ENCODE measurements around the gene HERPUD2. TPM values are rescaled to one million over a fixed set of nuclear protein-coding genes. Genes with fewer than 3 reads are reported as not detected.
A peak's percentile ranks its signal among the peaks of the same experiment; 100 is the strongest.

HERPUD2 gene
- total RNA-seq, 1 donor from 2014 or later, result 43.7 TPM

DNA sequence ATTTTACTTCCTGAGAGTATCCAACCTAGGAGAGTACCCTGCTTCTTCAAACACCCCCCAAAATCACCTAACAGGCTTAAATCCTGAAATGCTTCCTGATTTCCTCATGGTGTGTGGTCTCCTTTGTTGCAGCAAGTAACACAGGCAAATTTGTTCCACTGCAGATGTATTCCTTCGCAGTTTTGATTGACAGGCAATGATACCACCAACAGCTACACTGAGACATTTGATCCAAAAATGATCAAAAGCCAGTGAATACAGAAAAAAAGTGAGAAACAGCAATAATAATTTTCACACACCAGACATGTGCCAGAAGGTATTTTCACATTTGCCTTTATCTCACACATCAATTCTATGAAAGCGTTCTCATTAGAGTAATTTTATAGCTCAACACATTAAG lies 95.9 kb downstream of the HERPUD2 start:
- H3K27ac ChIP-seq, result no peak overlapping the region
- no peak overlapping the region for H3K4me2 ChIP-seq
- H3K36me3 Mint-ChIP-seq, result no peaks in the 10 kb centered on the region
- no peak overlapping the region for H2AFZ ChIP-seq (replicated peaks)
- no peaks in the 10 kb centered on the region for H4K20me1 ChIP-seq (ENCODE audit: low read depth)
- no peaks in the 10 kb centered on the region for H3K36me3 ChIP-seq
- no peaks in the 10 kb centered on the region for H3K4me1 ChIP-seq
- H3F3A ChIP-seq (ENCODE audit: low read depth), result no peaks in the 10 kb centered on the region
- H3K9me3 ChIP-seq (ENCODE audit: low read depth), result no peaks in the 10 kb centered on the region
- H3K4me3 ChIP-seq, result no peak overlapping the region
- H3K27me3 Mint-ChIP-seq (ENCODE audit: insufficient read depth, low read depth), result no peaks in the 10 kb centered on the region
- H3K79me2 ChIP-seq (ENCODE audit: low read depth), result no peaks in the 10 kb centered on the region
- H3K4me3 Mint-ChIP-seq, result no peak overlapping the region
- H3K4me1 Mint-ChIP-seq, result peaks cover 3% of the 10 kb centered on the region
- TF ChIP-seq CTCF (IDR thresholded peaks at IDR 0.05) (no peak), EZH2phosphoT487 (IDR thresholded peaks at IDR 0.05) (no peak), EZH2 (IDR thresholded peaks at IDR 0.05) (no peak)
- no peaks in the 10 kb centered on the region for H3K9me3 Mint-ChIP-seq
- no peak overlapping the region for H3K27ac Mint-ChIP-seq
- no peak for DNase-seq (ENCODE audit: low spot score)
- no peak overlapping the region for H3K9ac ChIP-seq
- H3K27me3 ChIP-seq, result no peaks in the 10 kb centered on the region

DNA sequence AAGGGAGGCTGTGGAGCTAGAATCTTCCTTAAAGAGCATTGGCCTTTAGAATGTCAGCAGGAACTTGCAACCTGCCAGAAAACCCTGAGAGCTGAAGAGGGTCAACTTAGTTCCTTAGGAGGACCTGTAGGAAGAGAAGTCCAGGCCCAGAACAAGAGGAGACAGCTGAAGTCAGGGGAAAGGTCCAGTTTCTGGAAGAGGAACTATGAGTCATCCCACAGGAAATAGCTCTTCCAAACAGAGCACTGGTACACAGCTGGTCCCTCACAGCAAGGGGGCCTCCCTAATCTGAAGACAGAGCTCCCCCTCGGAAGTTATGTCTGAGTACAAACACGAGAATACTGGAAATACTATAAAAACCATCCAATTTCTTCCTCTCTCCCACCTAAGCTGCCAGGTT lies 98.9 kb downstream of the HERPUD2 start:
- H3K9ac ChIP-seq, result no peak overlapping the region
- H3K27ac ChIP-seq, result no peak overlapping the region
- H4K20me1 ChIP-seq (ENCODE audit: low read depth), result no peaks in the 10 kb centered on the region
- no peaks in the 10 kb centered on the region for H3K36me3 ChIP-seq
- H2AFZ ChIP-seq (replicated peaks), result peak overlapping the region; percentile 57
- H3F3A ChIP-seq (ENCODE audit: low read depth), result no peaks in the 10 kb centered on the region
- no peak for DNase-seq (ENCODE audit: low spot score)
- no peaks in the 10 kb centered on the region for H3K4me1 ChIP-seq
- H3K27me3 Mint-ChIP-seq (ENCODE audit: insufficient read depth, low read depth), result no peaks in the 10 kb centered on the region
- peaks cover 3% of the 10 kb centered on the region for H3K4me1 Mint-ChIP-seq
- no peak overlapping the region for H3K4me3 ChIP-seq
- no peaks in the 10 kb centered on the region for H3K9me3 Mint-ChIP-seq
- H3K4me2 ChIP-seq, result no peak overlapping the region
- no peaks in the 10 kb centered on the region for H3K9me3 ChIP-seq (ENCODE audit: low read depth)
- no peaks in the 10 kb centered on the region for H3K79me2 ChIP-seq (ENCODE audit: low read depth)
- no peaks in the 10 kb centered on the region for H3K36me3 Mint-ChIP-seq
- no peak for TF ChIP-seq EZH2phosphoT487 (IDR thresholded peaks at IDR 0.05)
- H3K27me3 ChIP-seq, result no peaks in the 10 kb centered on the region
- H3K4me3 Mint-ChIP-seq, result no peak overlapping the region
- H3K27ac Mint-ChIP-seq, result no peak overlapping the region

DNA sequence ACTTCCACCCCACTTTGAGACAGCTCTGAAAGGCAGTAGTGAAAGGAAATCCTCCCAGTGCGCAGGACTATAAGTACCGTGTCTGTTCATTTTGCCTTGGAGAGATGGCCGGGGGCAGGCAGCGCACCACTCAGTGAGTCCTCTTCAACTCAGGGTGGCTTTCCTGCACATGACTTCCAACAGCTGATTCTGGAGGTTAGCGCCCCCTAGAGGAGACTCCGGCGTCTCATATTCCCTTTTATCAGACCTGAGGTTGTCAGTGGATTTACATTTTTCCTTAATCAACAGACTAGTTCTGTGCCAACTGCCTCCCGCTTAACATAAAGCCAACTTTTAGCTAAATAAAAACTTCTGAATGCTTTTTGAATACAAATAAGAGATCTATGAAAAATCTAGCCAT lies 101.0 kb downstream of the HERPUD2 start:
- Mint-ChIP-seq H3K9me3 (no peaks in the 10 kb centered on the region), H3K27me3 (ENCODE audit: insufficient read depth, low read depth) (no peaks in the 10 kb centered on the region), H3K36me3 (no peaks in the 10 kb centered on the region), H3K4me3 (no peak overlapping the region), H3K4me1 (peaks cover 3% of the 10 kb centered on the region), H3K27ac (no peak overlapping the region)
- H3K4me2 ChIP-seq, result no peak overlapping the region
- H4K20me1 ChIP-seq (ENCODE audit: low read depth), result no peaks in the 10 kb centered on the region
- H3F3A ChIP-seq (ENCODE audit: low read depth), result no peaks in the 10 kb centered on the region
- H3K4me1 ChIP-seq, result peaks cover 6% of the 10 kb centered on the region
- H2AFZ ChIP-seq (replicated peaks), result peak overlapping the region; percentile 22
- H3K4me3 ChIP-seq, result no peak overlapping the region
- no peaks in the 10 kb centered on the region for H3K36me3 ChIP-seq
- DNase-seq (ENCODE audit: low spot score), result peak; percentile 51
- H3K9me3 ChIP-seq (ENCODE audit: low read depth), result no peaks in the 10 kb centered on the region
- no peaks in the 10 kb centered on the region for H3K27me3 ChIP-seq
- no peaks in the 10 kb centered on the region for H3K79me2 ChIP-seq (ENCODE audit: low read depth)
- TF ChIP-seq EZH2phosphoT487 (IDR thresholded peaks at IDR 0.05), result no peak
- TF ChIP-seq CTCF (IDR thresholded peaks at IDR 0.05), result peak; percentile 65
- no peak overlapping the region for H3K9ac ChIP-seq
- H3K27ac ChIP-seq, result no peak overlapping the region

DNA sequence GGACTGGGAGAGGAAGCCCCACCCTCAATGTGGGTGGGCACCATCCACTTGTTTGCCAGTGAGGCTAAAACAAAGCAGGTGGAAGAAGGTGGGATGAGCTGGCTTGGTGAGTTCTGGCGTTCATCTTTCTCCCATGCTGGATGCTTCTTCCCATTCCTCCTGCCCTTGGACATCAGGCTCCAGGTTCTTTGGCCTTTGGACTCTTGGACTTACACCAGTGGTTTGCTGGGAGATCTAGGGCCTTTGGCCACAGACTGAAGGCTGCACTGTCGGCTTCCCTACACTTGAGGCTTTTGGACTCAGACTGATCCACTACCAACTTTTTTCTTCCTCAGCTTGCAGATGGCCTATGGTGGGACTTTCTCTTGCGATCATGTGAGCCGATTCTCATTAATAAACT lies 106.3 kb downstream of the HERPUD2 start:
- Histone ChIP-seq H3K9ac (no peak overlapping the region), H3K27ac (no peak overlapping the region), H3K9me3 (ENCODE audit: low read depth) (no peaks in the 10 kb centered on the region), H3K36me3 (no peaks in the 10 kb centered on the region), H3F3A (ENCODE audit: low read depth) (no peaks in the 10 kb centered on the region), H4K20me1 (ENCODE audit: low read depth) (no peaks in the 10 kb centered on the region), H3K4me3 (no peak overlapping the region), H3K4me2 (no peak overlapping the region), H3K79me2 (ENCODE audit: low read depth) (no peaks in the 10 kb centered on the region), H3K27me3 (no peaks in the 10 kb centered on the region), H2AFZ (replicated peaks) (no peak overlapping the region), H3K4me1 (peaks cover 6% of the 10 kb centered on the region)
- no peak overlapping the region for H3K27ac Mint-ChIP-seq
- H3K9me3 Mint-ChIP-seq, result no peaks in the 10 kb centered on the region
- TF ChIP-seq EZH2phosphoT487 (IDR thresholded peaks at IDR 0.05) (no peak), CTCF (IDR thresholded peaks at IDR 0.05) (no peak), EZH2 (IDR thresholded peaks at IDR 0.05) (no peak)
- H3K27me3 Mint-ChIP-seq (ENCODE audit: insufficient read depth, low read depth), result no peaks in the 10 kb centered on the region
- no peaks in the 10 kb centered on the region for H3K4me1 Mint-ChIP-seq
- H3K4me3 Mint-ChIP-seq, result no peak overlapping the region
- H3K36me3 Mint-ChIP-seq, result no peaks in the 10 kb centered on the region
- DNase-seq (ENCODE audit: low spot score), result peak; percentile 9

Data from neural progenitor cell (in vitro differentiated cells).